Endodermal cell (in vitro differentiated cells): ENCODE measurements around the gene SYNDIG1. TPM values are rescaled to one million over a fixed set of nuclear protein-coding genes. Genes with fewer than 3 reads are reported as not detected.

Experiments
- DNase-seq: peaks from one replicate; pipeline ENCODE4 v3.0.0-alpha.2; 2017
- H3K27ac ChIP-seq: 2 replicates; pipeline ENCODE4 v1.5.1; 2013; ENCODE audit warnings: mild to moderate bottlenecking, low read depth, low read length, moderate library complexity
- H3K27me3 ChIP-seq: 2 replicates; pipeline ENCODE4 v1.6.1; 2013; ENCODE audit warnings: mild to moderate bottlenecking, low read length, moderate library complexity; ENCODE audit not compliant: insufficient read depth, control insufficient read depth, poor library complexity, severe bottlenecking
- H3K36me3 ChIP-seq: 2 replicates; pipeline ENCODE4 v1.7.0; 2013; ENCODE audit warnings: mild to moderate bottlenecking, low read length, moderate library complexity; ENCODE audit not compliant: control insufficient read depth, insufficient read depth
- H3K4me1 ChIP-seq: one replicate; pipeline ENCODE4 v1.7.0; 2013; ENCODE audit warnings: low read length; ENCODE audit not compliant: control insufficient read depth, insufficient read depth
- H3K4me3 ChIP-seq: 2 replicates; pipeline ENCODE4 v1.5.1; 2013; ENCODE audit warnings: mild to moderate bottlenecking, low read length, moderate library complexity
- H3K9ac ChIP-seq: 2 replicates; pipeline ENCODE4 v1.6.1; 2013; ENCODE audit warnings: mild to moderate bottlenecking, low read length, moderate library complexity; ENCODE audit not compliant: poor library complexity, severe bottlenecking; ENCODE audit errors: extremely low read depth
- H3K9me3 ChIP-seq: 2 replicates; pipeline ENCODE4 v1.6.1; 2013; ENCODE audit warnings: mild to moderate bottlenecking, low read length, moderate library complexity; ENCODE audit not compliant: control insufficient read depth
- H3K27ac Mint-ChIP-seq: 2 replicates; pipeline ENCODE4 v1.8.0; 2020; ENCODE audit warnings: mixed read lengths
- H3K27me3 Mint-ChIP-seq: 2 replicates; pipeline ENCODE4 v1.8.0; 2021; ENCODE audit warnings: mild to moderate bottlenecking, mixed read lengths; ENCODE audit not compliant: insufficient read depth
- H3K36me3 Mint-ChIP-seq: 2 replicates; pipeline ENCODE4 v1.8.0; 2020; ENCODE audit warnings: low read depth, mixed read lengths
- H3K4me1 Mint-ChIP-seq: 2 replicates; pipeline ENCODE4 v1.8.0; 2020; ENCODE audit warnings: mixed read lengths
- H3K4me3 Mint-ChIP-seq: 2 replicates; pipeline ENCODE4 v1.8.0; 2020; ENCODE audit warnings: mild to moderate bottlenecking, moderate library complexity, mixed read lengths
- H3K9me3 Mint-ChIP-seq: 2 replicates; pipeline ENCODE4 v1.8.0; 2020; ENCODE audit warnings: mild to moderate bottlenecking, mixed read lengths
- CTCF ChIP-seq: fragments of 200-600 bp; sonication (generic); conservative IDR thresholded peaks from 2 replicates; pipeline ENCODE4 v1.5.0; 2021; ENCODE audit warnings: antibody characterized with exemption, mild to moderate bottlenecking
- WGBS, 2 experiments: methylation state at CpG; one replicate each; pipeline versions ENCODE4 v1.1.5 to v1.1.7; 2013; ENCODE audit warnings: missing lambda C conversion rate in 2 of 2, mixed read lengths in 1 of 2; ENCODE audit not compliant: insufficient coverage in 1 of 2, insufficient read length in 1 of 2; 5-methylcytosine and 5-hydroxymethylcytosine counted together
- total RNA-seq, 2 donors: library from RNA; stranded (reverse); fragmentation: NEBNext Ultra II Directional in 1 of 2; extraction: Animal tissue kit (Norgen Biotek cat#: 25700) in 1 of 2; gene quantifications; 2 replicates in 1 of 2; 3 replicates in 1 of 2; pipeline ENCODE4 v1.2.1, GENCODE V29; 2021

Gene SYNDIG1
- total RNA-seq, 2 donors from 2014 or later, result 5.5 to 6.8 TPM

DNA sequence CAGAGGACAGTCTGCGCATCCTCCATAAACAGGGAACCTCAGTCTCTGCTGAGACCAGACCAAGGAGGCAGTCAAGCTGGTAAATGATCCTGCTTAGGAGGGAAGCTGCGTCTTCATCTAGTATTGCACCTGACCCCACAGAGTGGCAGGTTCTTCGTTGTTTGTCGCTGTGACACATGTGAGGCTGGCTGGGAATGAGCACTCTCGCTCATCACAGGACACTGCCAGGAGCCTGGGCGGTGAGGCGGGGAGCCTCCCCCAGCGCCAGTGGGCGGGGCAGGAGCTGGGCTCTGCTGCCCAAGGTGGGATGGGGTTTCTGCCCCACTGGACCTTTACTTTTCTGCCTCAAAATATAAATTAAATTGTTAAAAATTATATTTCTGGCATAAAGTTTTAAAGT, 48.4 kb upstream of the SYNDIG1 start:
- 89 to 91% methylated on average over 6 to 9 of the region's 9 CpGs for WGBS, 2 experiments
- Histone ChIP-seq H3K36me3 (no peaks in the 10 kb centered on the region), H3K4me3 (no peak overlapping the region), H3K27me3 (no peaks in the 10 kb centered on the region), H3K27ac (no peak overlapping the region), H3K9me3 (peaks cover 20% of the 10 kb centered on the region), H3K9ac (no peak overlapping the region), H3K4me1 (no peaks in the 10 kb centered on the region)
- H3K36me3 Mint-ChIP-seq, result peaks cover 2% of the 10 kb centered on the region
- no peak overlapping the region for H3K27ac Mint-ChIP-seq
- DNase-seq, result no peak
- no peak overlapping the region for H3K4me3 Mint-ChIP-seq
- no peak for TF ChIP-seq CTCF
- peaks cover 7% of the 10 kb centered on the region for H3K27me3 Mint-ChIP-seq
- no peaks in the 10 kb centered on the region for H3K4me1 Mint-ChIP-seq
- peaks cover 18% of the 10 kb centered on the region for H3K9me3 Mint-ChIP-seq

DNA sequence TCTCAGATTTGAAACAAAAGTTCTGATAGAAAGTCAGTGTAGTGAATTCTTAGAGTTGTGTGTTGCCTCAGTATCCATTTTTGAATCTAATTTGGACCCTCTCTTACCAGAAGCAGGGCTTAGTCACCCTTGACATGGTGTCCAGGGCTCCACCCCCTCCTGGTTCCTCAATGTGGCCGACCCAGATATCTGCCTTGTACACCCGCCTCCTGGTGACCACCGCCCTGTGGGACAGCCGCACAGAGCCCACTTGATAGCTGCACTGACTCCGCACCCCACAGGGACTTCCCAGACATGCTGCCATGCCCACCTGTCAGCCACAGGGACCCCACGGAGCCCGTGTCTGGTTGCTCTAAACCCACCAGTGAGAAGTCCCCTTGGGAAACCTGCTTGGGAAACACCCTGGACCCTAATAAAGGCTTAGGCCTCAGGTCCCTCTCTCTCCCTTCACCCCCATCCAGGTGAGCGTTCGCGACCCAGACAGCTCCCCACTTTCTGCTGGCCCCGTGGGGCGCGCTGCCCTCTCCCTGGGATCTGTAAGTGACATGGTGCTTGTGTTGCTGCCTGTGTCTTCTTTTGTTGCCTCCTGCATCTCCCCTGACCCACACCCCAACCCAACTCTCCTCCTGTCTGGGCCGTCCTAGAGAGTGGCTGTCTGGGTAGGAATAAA, 47.2 kb upstream of the SYNDIG1 start:
- H3K36me3 Mint-ChIP-seq, result no peaks in the 10 kb centered on the region
- no peak overlapping the region for H3K27ac ChIP-seq
- H3K4me3 ChIP-seq, result no peak overlapping the region
- peaks cover 7% of the 10 kb centered on the region for H3K27me3 Mint-ChIP-seq
- H3K27me3 ChIP-seq, result no peaks in the 10 kb centered on the region
- no peaks in the 10 kb centered on the region for H3K4me1 ChIP-seq
- H3K9ac ChIP-seq, result no peak overlapping the region
- peaks cover 9% of the 10 kb centered on the region for H3K9me3 ChIP-seq
- H3K36me3 ChIP-seq, result no peaks in the 10 kb centered on the region
- H3K4me1 Mint-ChIP-seq, result no peaks in the 10 kb centered on the region
- 93% methylated on average over 3 to 14 of the region's 14 CpGs for WGBS, 2 experiments
- H3K4me3 Mint-ChIP-seq, result no peak overlapping the region
- peaks cover 7% of the 10 kb centered on the region for H3K9me3 Mint-ChIP-seq
- TF ChIP-seq CTCF, result no peak
- no peak for DNase-seq
- H3K27ac Mint-ChIP-seq, result no peak overlapping the region

DNA sequence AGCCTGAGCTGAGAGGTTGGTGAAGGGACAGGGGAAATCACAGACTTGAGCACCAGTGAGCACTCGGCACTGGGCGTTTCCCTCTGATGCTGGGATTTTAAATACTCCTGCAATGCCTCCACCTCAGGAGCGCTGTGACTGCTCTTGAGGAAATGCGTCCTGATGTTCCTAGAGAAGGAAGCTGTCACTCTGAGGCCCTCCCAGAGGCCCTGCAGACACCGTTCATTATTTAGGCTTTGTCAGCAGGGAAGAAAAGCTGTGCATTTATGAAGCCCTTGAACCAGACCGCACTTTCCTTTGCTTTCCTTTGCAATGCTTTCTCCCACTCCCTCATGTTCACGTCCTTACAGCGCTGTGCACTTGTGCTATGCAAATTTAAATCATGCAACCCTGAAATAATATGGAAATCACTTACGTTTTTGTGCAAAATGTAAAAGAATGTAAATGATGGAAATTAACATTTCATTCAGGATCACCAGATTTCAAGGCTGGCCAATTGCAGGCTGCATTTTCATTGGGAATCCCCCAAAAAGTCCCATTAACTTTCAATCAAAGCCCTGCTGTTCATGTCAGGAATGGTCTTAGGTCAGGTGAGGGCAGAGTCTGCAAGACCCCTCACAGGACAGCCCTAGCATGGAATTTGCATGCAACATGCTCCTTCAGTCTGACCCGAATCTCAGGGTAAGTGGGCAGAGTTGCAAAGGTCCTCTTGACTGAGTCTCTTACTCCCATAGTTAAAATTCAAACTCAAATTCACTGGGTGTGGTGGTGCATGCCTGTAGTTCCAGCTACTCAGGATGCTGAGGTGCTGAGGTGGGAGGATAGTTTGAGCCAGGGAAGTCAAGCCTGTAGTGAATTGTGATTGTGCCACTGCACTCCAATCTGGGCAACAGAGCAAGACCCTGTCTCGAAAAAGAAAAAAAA, 45.8 kb upstream of the SYNDIG1 start:
- Histone ChIP-seq H3K27ac (no peak overlapping the region), H3K36me3 (no peaks in the 10 kb centered on the region), H3K4me1 (no peaks in the 10 kb centered on the region), H3K27me3 (no peaks in the 10 kb centered on the region), H3K9me3 (peaks cover 6% of the 10 kb centered on the region), H3K4me3 (no peak overlapping the region), H3K9ac (no peak overlapping the region)
- Mint-ChIP-seq H3K27ac (no peak overlapping the region), H3K4me1 (no peaks in the 10 kb centered on the region), H3K36me3 (no peaks in the 10 kb centered on the region), H3K9me3 (peaks cover under 1% of the 10 kb centered on the region), H3K27me3 (peaks cover 7% of the 10 kb centered on the region), H3K4me3 (no peak overlapping the region)
- TF ChIP-seq CTCF, result no peak
- DNase-seq, result no peak
- WGBS, 2 experiments, result 57 to 75% methylated on average over 5 to 11 of the region's 11 CpGs
